ENCODE results near the gene TTYH3.
"Not testable (repeated sequence)": the region's sequence is repeated elsewhere in the genome, so short reads cannot be mapped to it uniquely, and the experiment has no call there.

Gene TTYH3

DNA sequence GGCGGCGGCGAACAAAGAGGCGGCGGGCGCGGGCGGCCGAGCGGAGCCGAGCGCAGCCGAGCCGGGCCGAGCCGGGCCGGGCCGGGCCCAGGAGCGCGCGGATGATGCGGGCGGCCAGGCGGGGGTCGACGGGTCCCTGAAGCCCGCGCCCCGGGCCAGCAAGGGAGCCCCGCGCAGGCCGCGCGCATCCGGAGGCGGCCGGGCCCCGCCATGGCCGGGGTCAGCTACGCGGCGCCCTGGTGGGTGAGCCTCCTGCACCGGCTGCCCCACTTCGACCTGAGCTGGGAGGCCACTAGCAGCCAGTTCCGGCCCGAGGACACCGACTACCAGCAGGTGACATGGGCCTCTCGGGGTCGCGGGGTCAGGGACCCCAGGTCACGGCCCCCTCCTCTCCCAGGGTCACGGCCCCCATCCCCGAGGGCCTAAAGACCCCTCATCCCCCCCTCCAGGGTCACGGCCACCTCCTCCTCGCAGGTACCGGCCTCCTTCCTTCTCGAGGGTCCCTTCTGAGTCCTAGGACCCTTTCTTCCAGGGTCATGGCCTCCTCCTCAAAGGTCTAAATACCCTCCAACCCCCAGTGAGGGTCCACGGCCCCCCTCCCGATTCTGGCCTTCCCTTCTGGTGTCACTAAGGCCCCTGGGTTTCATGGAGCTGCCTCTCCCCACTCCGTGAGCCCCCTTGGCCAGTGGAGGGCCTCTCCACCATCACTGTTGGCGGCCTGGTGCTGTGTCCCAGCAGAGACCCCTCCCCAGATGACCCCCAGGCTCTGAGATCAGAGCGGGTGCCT, at the start of gene TTYH3:
TTYH3 (plus strand) TSS at position 41 of the 787 bp plus-strand sequence; CDS start at position 211, 170 bp downstream.
- no peak for DNase-seq
- TF ChIP-seq GATA1 (IDR thresholded peaks at IDR 0.05; ENCODE audit: low read depth, low read length) (no peak), POLR2A (IDR thresholded peaks at IDR 0.05; ENCODE audit: low read length) (no peak)

- no peak for DNase-seq
- TF ChIP-seq POLR2A (IDR thresholded peaks at IDR 0.05; ENCODE audit: low read length) (no peak), GATA1 (IDR thresholded peaks at IDR 0.05; ENCODE audit: low read depth, low read length) (no peak)
Measured at GRCh38 chr7:2582006-2582735, 49.6 kb upstream of the TTYH3 start.

- no peak for DNase-seq
- TF ChIP-seq GATA1 (IDR thresholded peaks at IDR 0.05; ENCODE audit: low read depth, low read length) (no peak), POLR2A (IDR thresholded peaks at IDR 0.05; ENCODE audit: low read length) (no peak)
Measured at GRCh38 chr7:2583798-2584580, 47.8 kb upstream of the TTYH3 start.

DNA sequence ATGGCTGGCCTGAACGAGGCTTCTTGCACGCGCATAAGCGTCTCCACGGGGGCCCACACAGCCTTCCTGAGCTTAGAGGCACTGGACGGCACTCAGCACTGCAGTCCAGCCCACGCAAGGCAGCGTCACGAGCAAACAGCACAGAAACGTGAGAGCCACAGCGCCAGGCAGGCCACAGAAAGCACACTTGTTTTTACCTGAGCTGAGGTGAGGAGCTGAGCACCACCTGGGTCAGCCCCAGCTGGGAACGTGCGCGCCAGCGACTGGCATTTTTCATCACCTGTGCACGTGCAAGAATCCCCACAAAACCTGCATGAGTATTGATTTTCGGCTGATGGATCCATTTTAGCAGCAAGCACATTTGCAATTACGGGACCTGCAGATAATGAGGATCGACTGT, 46.3 kb upstream of the TTYH3 start:
- TF ChIP-seq POLR2A (IDR thresholded peaks at IDR 0.05; ENCODE audit: low read length) (no peak), GATA1 (IDR thresholded peaks at IDR 0.05; ENCODE audit: low read depth, low read length) (no peak)
- DNase-seq = no peak

DNA sequence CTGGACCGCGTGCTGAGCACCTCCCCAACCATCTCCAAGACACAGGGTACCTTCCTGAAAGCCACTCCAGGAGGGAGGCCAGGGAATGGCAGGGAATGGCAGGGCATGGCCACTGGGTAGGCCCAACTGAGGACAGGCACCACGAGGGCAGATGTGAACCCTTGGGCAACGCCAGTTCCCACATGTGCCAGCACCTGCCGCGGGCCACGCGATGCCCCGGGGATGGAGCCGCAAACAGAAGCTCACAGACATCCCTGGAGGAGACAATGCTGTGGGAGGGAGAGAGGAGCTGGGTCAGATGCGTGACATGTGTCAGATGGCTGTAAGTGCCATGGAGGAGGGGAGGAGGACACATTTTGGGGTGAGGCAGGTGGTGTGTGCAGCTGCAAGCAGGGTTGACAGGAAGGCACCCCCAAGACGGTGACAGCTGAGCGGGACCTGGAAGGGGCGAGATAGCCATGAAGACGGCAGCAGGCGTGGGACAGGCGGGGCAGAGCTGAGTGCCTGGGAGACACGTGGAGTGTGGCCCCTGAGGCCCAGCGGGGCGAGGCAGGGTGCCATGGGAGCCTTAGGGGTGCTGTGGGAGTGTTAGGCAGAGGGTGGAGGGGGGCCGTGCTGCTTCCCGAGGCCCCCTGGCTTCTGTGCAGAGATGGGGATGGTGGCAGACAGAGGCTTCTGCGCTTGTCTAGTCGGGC, 45.3 kb upstream of the TTYH3 start:
- TF ChIP-seq GATA1 (IDR thresholded peaks at IDR 0.05; ENCODE audit: low read depth, low read length) (no peak), POLR2A (IDR thresholded peaks at IDR 0.05; ENCODE audit: low read length) (no peak)
- DNase-seq = no peak

DNA sequence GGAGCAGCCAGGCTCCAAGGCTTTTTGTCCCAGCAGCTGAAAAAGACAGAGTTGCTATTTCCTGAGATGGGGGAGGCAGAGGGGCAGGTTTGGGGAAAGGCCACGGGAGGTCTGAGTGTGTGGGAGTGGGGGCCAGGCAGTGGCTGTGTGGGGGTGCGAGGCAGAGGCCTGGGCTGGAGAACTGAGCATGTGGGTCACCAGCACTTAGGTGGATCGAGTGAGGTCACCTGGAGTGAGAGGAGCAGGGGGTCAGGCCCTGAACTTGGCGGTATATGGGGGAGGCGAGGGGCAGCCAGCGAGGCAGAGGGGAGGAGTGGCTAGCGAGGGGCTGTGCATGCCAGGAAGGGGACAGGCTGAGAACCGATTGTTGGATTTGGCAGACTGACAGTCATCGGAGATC, 44.7 kb upstream of the TTYH3 start:
- TF ChIP-seq GATA1 (IDR thresholded peaks at IDR 0.05; ENCODE audit: low read depth, low read length) (no peak), POLR2A (IDR thresholded peaks at IDR 0.05; ENCODE audit: low read length) (no peak)
- no peak for DNase-seq

DNA sequence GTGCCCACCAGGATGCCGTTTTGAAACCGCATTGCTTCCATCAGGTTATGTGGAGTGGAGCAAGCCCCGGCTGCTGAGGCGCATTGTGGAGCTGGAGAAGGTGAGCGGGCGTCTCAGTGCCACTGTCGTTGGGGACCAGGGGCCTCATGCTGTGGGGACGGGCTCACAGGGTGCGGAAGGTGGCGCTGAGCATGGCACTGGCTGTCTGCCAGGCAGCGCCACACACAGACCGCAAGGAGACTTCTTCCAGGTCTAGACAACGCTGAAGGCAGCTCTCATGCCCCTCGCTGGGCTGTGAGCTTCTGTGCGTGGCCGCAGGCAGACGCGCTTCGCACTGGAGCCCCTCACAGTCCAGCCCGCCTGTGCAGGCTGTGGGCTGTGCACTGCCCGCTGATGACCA, 44.0 kb upstream of the TTYH3 start:
- no peak for TF ChIP-seq POLR2A (IDR thresholded peaks at IDR 0.05; ENCODE audit: low read length)
- TF ChIP-seq GATA1 (IDR thresholded peaks at IDR 0.05; ENCODE audit: low read depth, low read length) = no peak
- DNase-seq = no peak

- TF ChIP-seq GATA1 (IDR thresholded peaks at IDR 0.05; ENCODE audit: low read depth, low read length) (no peak), POLR2A (IDR thresholded peaks at IDR 0.05; ENCODE audit: low read length) (no peak)
Measured at GRCh38 chr7:2589341-2589740, 42.4 kb upstream of the TTYH3 start.

GRCh38 chr7:2589941-2590340, 41.8 kb upstream of the TTYH3 start:
- DNase-seq = not testable (repeated sequence)

More at GRCh38 chr7:2589341-2589740, 42.4 kb upstream of the TTYH3 start:
- no peak for DNase-seq

DNA sequence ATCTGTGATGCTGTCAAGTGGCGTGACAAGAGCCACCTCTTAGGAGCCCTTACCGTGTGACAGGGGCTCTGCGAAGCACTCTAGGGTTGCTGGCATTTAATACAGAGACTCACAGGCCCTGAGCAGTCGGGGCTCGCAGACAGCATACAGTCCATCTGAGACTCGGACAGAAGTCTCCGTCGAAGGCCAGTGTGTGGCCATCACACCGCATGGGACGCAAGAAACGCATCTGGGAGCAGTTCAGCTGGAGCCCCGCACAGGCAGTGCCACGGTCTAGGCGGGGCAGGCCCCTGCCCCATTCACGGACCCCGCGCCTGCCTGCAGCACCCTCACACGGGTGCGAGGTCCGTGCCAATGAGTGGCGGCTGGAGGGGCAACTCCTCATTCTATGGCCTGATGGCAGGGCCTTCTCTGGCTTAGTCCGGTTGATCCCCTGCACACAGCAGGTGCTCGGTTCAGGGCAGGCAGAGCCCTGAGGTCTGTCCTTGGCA, 39.4 kb upstream of the TTYH3 start:
- TF ChIP-seq GATA1 (IDR thresholded peaks at IDR 0.05; ENCODE audit: low read depth, low read length) = no peak
- TF ChIP-seq POLR2A (IDR thresholded peaks at IDR 0.05; ENCODE audit: low read length) = no peak
- DNase-seq = no peak

GRCh38 chr7:2593036-2593727, 38.6 kb upstream of the TTYH3 start:
- DNase-seq = no peak

DNA sequence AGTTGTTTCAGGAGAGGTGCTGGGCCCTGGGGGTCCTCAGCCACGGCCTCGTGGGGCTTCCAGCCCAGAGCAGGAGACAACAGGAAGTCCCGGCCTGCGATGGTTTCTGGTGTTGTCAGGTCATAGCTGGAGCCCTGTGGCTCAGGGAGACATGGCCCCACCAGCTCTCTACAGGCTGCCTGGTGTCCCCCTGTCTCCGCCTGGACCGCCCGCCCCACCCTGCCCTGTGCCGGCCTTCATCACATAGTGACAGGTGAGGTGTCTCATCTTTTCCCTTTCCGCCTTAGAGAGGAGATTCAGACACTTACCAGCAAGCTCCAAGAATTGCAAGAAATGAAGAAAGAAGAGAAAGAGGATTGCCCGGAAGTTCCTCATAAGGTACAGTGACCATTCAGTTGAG, 37.2 kb upstream of the TTYH3 start:
- no peak for TF ChIP-seq POLR2A (IDR thresholded peaks at IDR 0.05; ENCODE audit: low read length)
- no peak for TF ChIP-seq GATA1 (IDR thresholded peaks at IDR 0.05; ENCODE audit: low read depth, low read length)
- DNase-seq = no peak

More at GRCh38 chr7:2593036-2593727, 38.6 kb upstream of the TTYH3 start:
- TF ChIP-seq POLR2A (IDR thresholded peaks at IDR 0.05; ENCODE audit: low read length) (no peak), GATA1 (IDR thresholded peaks at IDR 0.05; ENCODE audit: low read depth, low read length) (no peak)

All from erythroblast (primary cell).